B cell (primary cell): ENCODE results near the gene BMP6.

ENCODE experiments used
- EZH2 ChIP-seq: IDR thresholded peaks from 2 replicates; pipeline ENCODE4 v1.6.1; 2012; ENCODE audit warnings: borderline replicate concordance, low read depth, mild to moderate bottlenecking, moderate library complexity, low read length; ENCODE audit not compliant: insufficient read depth, poor library complexity, severe bottlenecking
- TF ChIP-seq, protein P1 (sequence below): fragments of 200-600 bp; IDR thresholded peaks from one replicate; pipeline ENCODE4 v1.8.0; 2022; ENCODE audit warnings: antibody characterized with exemption, mild to moderate bottlenecking

GRCh38 chr6:7811441-7811840 is 85.5 kb downstream of the BMP6 start:
- TF ChIP-seq, protein P1, sequence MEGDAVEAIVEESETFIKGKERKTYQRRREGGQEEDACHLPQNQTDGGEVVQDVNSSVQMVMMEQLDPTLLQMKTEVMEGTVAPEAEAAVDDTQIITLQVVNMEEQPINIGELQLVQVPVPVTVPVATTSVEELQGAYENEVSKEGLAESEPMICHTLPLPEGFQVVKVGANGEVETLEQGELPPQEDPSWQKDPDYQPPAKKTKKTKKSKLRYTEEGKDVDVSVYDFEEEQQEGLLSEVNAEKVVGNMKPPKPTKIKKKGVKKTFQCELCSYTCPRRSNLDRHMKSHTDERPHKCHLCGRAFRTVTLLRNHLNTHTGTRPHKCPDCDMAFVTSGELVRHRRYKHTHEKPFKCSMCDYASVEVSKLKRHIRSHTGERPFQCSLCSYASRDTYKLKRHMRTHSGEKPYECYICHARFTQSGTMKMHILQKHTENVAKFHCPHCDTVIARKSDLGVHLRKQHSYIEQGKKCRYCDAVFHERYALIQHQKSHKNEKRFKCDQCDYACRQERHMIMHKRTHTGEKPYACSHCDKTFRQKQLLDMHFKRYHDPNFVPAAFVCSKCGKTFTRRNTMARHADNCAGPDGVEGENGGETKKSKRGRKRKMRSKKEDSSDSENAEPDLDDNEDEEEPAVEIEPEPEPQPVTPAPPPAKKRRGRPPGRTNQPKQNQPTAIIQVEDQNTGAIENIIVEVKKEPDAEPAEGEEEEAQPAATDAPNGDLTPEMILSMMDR, result no peak
- no peak for TF ChIP-seq EZH2
